Astrocyte (in vitro differentiated cells and primary cell): ENCODE measurements around the gene ZNF606.

ENCODE experiments used
- CTCF ChIP-seq: IDR thresholded peaks from 2 replicates; pipeline ENCODE4 v1.5.1; 2011; ENCODE audit warnings: low read depth, mild to moderate bottlenecking, inconsistent platforms, low read length, moderate library complexity; ENCODE audit not compliant: insufficient read depth
- EZH2 ChIP-seq: IDR thresholded peaks from 2 replicates; pipeline ENCODE4 v1.6.1; 2012; ENCODE audit warnings: mild to moderate bottlenecking, low read length, inconsistent platforms; ENCODE audit not compliant: insufficient read depth

- TF ChIP-seq CTCF (no peak), EZH2 (no peak)
Measured at GRCh38 chr19:57927587-57927986, 75.0 kb downstream of the ZNF606 start.
